IPS-NIHi11 (cell line): Measurements from ENCODE around the gene SLC12A3.

Experiments
- DNase-seq: peaks from one replicate; pipeline ENCODE4 v3.0.0; 2012; ENCODE audit warnings: mixed read lengths, low spot score

The SLC12A3 gene

GRCh38 chr16:56864960-56865359 lies at the start of gene SLC12A3:
TSS of gene SLC12A3 (plus strand) at chr16:56865207. CDS start at chr16:56865236, 29 bp downstream.
- DNase-seq, result no peak

GRCh38 chr16:56815721-56816120 lies 49.3 kb upstream of the SLC12A3 start:
- DNase-seq, result no peak

- no peak for DNase-seq
Measured at GRCh38 chr16:56817056-56817455, 48.0 kb upstream of the SLC12A3 start.

GRCh38 chr16:56817938-56818337 lies 47.1 kb upstream of the SLC12A3 start:
- no peak for DNase-seq

GRCh38 chr16:56823081-56823733 lies 41.8 kb upstream of the SLC12A3 start:
- DNase-seq, result peak; percentile 17

DNA sequence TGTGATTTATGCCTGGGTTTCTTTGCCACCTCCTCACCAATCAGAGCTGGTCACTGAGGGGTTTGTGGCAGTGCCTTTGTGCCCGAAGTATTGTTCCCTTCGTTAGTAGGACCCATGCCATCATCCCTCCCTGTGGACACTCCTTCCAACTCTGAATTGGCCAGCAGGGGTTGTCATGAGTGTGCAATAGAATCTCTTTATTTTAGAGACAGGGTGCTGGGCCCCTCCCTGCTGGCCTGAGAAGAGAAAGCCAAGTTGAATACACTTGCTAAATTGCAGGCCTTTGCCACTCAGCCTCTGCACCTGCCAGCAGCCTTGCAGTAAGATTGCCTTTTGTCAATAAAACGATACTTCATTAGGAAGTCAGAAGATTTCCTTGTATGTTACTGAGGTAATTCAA lies 40.7 kb upstream of the SLC12A3 start:
- peak; percentile 36 for DNase-seq

GRCh38 chr16:56824804-56825203 lies 40.2 kb upstream of the SLC12A3 start:
- no peak for DNase-seq

DNA sequence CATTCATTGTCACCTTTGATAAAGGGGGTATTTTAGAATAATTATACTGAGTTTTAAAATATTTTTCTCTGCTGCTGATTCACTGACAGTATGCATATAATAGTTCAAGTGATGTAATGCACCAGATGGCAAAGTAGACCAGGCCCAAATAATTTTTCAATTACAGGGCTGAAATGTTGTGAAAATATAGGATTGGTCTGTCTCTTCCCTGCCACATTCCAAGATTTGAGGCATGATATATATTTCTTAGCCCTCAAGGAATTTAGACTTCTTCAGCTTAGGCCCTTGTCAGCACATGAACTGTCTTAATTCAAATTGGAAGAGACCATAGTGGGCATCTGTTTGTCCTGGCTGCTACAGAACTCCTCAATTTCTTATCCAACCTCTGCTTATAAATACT lies 39.2 kb upstream of the SLC12A3 start:
- no peak for DNase-seq

DNA sequence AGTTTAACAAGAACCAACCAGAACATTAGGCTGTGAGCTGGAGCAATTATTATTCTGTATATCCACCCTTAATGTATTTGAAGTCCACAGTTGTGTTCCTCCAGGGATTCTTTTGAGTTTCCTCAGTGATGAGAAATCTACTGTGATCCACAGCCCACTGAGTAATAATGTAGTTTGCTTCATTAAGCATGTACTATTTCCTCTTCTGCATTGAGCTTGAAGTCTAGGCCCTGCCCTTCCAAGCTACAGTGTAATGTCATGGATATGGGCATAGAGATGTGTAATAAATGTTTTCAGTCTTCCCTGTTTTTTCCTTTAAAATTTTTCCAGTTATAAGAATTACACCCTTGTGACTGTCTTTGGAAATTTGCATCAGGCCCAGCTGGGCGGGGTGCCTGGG lies 36.4 kb upstream of the SLC12A3 start:
- DNase-seq, result no peak

GRCh38 chr16:56830669-56831068 lies 34.3 kb upstream of the SLC12A3 start:
- no peak for DNase-seq

DNA sequence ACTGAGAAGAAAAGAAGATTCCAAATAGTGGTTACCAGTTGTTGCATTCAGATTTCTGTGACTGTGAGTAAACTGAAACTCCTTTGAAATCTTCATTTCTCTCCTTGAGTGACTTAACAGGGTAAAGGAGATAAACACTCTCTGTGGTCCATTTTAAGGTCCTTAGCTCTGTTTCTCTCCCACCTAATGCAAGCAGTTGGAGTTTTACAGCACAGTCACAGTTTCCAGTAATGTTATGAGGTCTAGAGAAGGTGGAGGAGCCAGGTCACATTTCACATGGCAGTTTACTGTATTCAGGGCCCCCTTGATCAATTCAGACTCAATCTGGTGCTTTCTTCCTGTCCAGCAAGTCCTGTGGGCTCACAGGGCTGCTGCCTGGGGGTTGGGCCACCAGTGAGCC lies 32.2 kb upstream of the SLC12A3 start:
- no peak for DNase-seq

DNA sequence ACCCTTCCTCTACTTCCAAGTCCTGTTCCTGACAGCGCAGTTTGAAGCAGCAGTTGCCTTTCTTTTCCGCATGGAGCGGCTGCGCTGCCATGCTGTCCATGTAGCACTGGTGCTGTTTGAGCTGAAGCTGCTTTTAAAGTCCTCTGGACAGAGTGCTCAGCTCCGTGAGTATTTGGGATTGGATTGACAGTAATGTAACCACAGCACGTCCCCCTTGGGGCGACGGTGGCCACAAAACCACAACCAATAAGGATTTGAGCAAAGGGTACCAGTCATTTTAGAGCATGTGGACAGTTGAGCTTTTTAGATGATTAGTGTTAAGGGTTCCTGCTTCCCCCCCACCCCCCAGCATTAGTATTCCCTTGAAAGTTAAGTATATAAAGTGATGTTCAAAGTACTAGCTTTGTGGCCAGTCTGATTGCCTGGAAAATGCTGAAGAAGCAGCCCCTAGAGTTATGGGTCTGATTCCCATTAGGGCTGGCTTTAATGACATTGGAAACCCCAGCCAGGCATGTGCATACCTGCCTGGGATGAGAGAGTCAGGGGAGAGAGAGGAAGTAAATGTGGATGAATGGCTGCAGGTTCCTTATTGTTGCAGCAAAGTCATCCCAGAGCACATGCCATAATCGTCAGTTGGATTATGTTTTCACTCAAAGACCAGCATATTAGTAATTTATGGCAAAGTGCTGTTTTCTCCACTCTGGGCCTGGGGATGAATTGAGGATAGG lies 31.6 kb upstream of the SLC12A3 start:
- no peak for DNase-seq

DNA sequence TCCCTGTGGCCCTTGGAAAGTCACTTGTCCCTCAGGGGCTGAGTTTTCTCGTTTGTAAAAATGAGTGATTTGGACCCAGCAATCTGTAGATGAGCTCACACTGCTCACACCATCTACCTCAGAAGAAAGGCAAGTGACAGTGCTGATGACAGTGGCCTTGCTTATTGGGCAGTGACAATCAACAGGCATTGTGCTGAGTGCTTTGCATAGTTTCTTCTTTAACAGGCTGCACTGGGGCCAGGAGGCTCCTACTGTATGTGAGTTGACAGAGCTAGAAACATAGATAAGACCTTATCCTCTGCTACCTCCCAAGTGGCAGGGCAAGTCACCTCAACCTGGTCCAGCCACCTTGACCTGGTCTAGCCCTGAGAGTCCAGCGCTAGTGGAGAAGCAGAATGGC lies 29.7 kb upstream of the SLC12A3 start:
- DNase-seq, result no peak

GRCh38 chr16:56836410-56837230 lies 28.4 kb upstream of the SLC12A3 start:
- DNase-seq, result no peak

DNA sequence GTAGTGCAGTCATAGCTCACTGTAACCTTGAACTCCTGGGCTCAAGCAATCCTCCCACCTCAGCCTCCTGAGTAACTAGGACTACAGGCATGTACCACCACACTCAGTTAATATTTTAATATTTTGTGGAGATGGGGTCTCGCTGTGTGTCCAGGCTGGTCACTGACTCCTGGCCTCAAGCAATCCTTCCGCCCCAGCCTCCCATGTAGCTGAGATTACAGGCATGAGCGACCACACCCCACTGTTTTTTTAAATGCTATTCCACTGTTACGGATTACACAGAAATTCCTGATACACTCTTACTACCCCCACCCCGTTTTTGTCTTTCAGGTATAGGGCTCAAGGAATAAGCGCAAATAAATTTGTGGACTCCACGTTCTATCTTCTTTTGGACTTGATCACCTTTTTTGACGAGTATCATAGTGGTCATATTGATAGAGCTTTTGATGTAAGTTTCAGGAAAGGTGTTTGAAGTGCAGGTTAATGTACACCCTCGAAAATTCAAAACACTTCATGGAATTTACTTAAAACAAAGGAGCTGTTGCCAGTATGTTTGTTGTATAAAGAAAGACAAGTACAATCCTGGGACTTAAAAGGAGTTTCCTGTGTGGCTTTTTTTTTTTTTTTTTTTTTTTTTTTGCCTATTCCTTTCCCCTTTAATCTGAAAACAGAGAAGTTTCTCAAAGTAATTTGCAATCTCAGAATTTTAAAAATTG lies 26.2 kb upstream of the SLC12A3 start:
- no peak for DNase-seq

- DNase-seq, result no peak
Measured at GRCh38 chr16:56841233-56841632, 23.8 kb upstream of the SLC12A3 start.

- DNase-seq, result no peak
Measured at GRCh38 chr16:56841659-56842058, 23.3 kb upstream of the SLC12A3 start.

DNA sequence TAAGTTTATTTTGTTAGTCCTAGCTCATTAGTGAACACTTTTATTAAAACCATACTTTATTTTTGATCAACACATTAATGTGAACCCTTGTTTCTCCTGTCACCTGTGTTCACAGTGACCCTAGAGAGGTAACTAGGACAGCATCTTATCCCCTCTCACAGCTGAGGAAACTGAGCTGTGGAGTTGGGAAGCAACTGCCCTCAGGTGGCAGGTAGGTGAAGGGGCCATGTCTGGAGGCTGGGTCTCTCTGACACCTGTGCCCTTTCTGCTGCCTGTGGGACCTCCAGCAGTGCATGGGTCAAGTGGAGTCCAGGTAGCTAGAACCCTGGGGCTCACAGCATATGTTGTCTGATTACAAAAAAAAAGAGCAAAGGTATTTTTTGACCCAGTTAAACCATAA lies 22.9 kb upstream of the SLC12A3 start:
- DNase-seq, result no peak

DNA sequence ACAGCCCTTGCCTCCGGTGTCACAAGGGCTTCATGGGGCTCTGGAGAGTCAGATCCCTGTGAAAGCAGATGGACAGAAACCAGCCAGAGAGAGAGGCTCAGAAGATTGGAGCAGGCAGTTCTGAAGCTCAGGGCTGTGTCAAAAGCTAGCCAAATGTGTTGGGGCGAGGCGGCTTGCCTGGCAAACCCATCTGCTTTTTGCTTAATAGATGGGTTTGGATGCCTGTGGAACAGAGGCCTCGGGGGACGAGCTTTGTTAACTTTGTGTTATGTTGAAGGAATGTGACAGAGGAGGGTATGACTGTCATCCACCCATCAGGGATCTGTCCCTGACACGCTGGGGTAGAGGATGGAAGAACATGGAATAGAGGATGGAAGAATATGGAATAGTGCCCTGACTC lies 21.0 kb upstream of the SLC12A3 start:
- no peak for DNase-seq

GRCh38 chr16:56847173-56847910 lies 17.7 kb upstream of the SLC12A3 start:
- no peak for DNase-seq
